Smooth muscle cell (in vitro differentiated cells): ENCODE measurements around the gene HSF2BP. TPM values are rescaled to one million over a fixed set of nuclear protein-coding genes. Genes with fewer than 3 reads are reported as not detected.
"Not testable (repeated sequence)": the region's sequence is repeated elsewhere in the genome, so short reads cannot be mapped to it uniquely, and the experiment has no call there.

Experiments used
- DNase-seq: peaks from one replicate; lab custom pipeline; 2025; ENCODE audit not compliant: unreplicated experiment; lab: John Stamatoyannopoulos, UW
- H2AFZ ChIP-seq: fragments of 200-600 bp; sonication (generic); 2 replicates; pipeline ENCODE4 v1.6.0; 2016; ENCODE audit warnings: antibody characterized with exemption, low read depth, mild to moderate bottlenecking
- H3F3A ChIP-seq: fragments of 200-600 bp; sonication (generic); 2 replicates; pipeline ENCODE4 v1.6.0; 2017; ENCODE audit warnings: antibody characterized with exemption, low read depth
- H3K27ac ChIP-seq: fragments of 200-600 bp; sonication (generic); 2 replicates; pipeline ENCODE4 v1.5.1; 2016; ENCODE audit warnings: low read depth, mild to moderate bottlenecking
- H3K27me3 ChIP-seq: fragments of 200-600 bp; sonication (generic); 2 replicates; pipeline ENCODE4 v1.6.1; 2016; ENCODE audit warnings: low read depth, mild to moderate bottlenecking
- H3K36me3 ChIP-seq: fragments of 200-600 bp; sonication (generic); 2 replicates; pipeline ENCODE4 v1.5.1; 2016; ENCODE audit warnings: low read depth
- H3K4me1 ChIP-seq: fragments of 200-600 bp; sonication (generic); 2 replicates; pipeline ENCODE4 v1.5.1; 2016; ENCODE audit warnings: low read depth
- H3K4me2 ChIP-seq: fragments of 200-600 bp; sonication (generic); 2 replicates; pipeline ENCODE4 v1.6.0; 2016; ENCODE audit warnings: mild to moderate bottlenecking
- H3K4me3 ChIP-seq: fragments of 200-600 bp; sonication (generic); 2 replicates; pipeline ENCODE4 v1.5.1; 2016; ENCODE audit warnings: mild to moderate bottlenecking
- H3K79me2 ChIP-seq: fragments of 200-600 bp; sonication (generic); 2 replicates; pipeline ENCODE4 v1.6.0; 2016; ENCODE audit warnings: low read depth, mild to moderate bottlenecking
- H3K9ac ChIP-seq: fragments of 200-600 bp; sonication (generic); 2 replicates; pipeline ENCODE4 v1.6.0; 2016; ENCODE audit warnings: low read depth
- H3K9me3 ChIP-seq: fragments of 200-600 bp; sonication (generic); replicated peaks from 2 replicates; pipeline ENCODE4 v1.5.1; 2016; ENCODE audit warnings: low read depth
- H4K20me1 ChIP-seq: fragments of 200-600 bp; sonication (generic); 2 replicates; pipeline ENCODE4 v1.6.0; 2016; ENCODE audit warnings: low read depth
- WGBS: methylation state at CpG from one replicate; pipeline ENCODE4 v1.1.7; 2016; ENCODE audit warnings: low lambda C conversion rate; 5-methylcytosine and 5-hydroxymethylcytosine counted together
- polyA plus RNA-seq: library from polyadenylated mRNA; unstranded; fragments of >200 nt; fragmentation: Nextera tagmentation; extraction: Ambion mirVana; gene quantifications from 2 replicates; pipeline ENCODE4 v1.2.1, GENCODE V29; 2016
- total RNA-seq: library from RNA; depleted of rRNA; stranded (reverse); fragments of >200 nt; gene quantifications from 2 replicates; pipeline ENCODE4 v1.2.3, GENCODE V29; 2014
- TF ChIP-seq, protein P1 (sequence below): fragments of 200-600 bp; sonication (generic); IDR thresholded peaks from 2 replicates; pipeline ENCODE4 v1.5.1; 2017; ENCODE audit warnings: borderline replicate concordance, mild to moderate bottlenecking, antibody characterized with exemption; ENCODE audit not compliant: insufficient read depth, poor library complexity, severe bottlenecking

Gene HSF2BP
- total and polyA plus RNA-seq, 2 experiments from 2014 or later, result 0.97 to 1.9 TPM

DNA sequence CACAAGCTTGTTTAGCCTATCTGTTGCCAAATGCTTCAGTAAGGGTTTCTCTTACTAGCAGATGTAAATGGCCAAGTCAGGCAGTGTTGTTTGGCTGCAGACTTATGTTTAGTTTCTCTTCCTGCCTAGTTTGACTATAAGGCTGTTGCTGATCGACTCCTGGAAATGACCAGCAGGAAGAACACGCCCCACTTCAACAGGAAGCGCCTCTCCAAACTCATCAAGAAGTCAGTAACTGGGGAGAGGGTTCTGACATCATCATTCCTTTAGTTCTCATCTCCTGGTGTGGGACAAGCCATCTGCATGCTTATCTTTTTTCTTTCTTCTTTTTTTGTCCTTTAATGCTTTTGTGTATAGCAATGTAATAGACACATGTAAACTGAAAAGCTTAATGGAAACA lies 25.1 kb upstream of the HSF2BP start:
- Histone ChIP-seq H3K4me3 (no peak overlapping the region), H3K9ac (no peak overlapping the region), H3K4me1 (no peaks in the 10 kb centered on the region), H2AFZ (no peak overlapping the region), H3K27ac (no peak overlapping the region), H3K79me2 (peaks cover 15% of the 10 kb centered on the region), H3K9me3 (no peaks in the 10 kb centered on the region), H3K36me3 (no peaks in the 10 kb centered on the region), H4K20me1 (no peaks in the 10 kb centered on the region), H3K27me3 (no peaks in the 10 kb centered on the region), H3F3A (no peaks in the 10 kb centered on the region), H3K4me2 (no peak overlapping the region)
- no peak for DNase-seq
- 100% methylated on average over 3 of the region's 3 CpGs for WGBS
- TF ChIP-seq, protein P1, sequence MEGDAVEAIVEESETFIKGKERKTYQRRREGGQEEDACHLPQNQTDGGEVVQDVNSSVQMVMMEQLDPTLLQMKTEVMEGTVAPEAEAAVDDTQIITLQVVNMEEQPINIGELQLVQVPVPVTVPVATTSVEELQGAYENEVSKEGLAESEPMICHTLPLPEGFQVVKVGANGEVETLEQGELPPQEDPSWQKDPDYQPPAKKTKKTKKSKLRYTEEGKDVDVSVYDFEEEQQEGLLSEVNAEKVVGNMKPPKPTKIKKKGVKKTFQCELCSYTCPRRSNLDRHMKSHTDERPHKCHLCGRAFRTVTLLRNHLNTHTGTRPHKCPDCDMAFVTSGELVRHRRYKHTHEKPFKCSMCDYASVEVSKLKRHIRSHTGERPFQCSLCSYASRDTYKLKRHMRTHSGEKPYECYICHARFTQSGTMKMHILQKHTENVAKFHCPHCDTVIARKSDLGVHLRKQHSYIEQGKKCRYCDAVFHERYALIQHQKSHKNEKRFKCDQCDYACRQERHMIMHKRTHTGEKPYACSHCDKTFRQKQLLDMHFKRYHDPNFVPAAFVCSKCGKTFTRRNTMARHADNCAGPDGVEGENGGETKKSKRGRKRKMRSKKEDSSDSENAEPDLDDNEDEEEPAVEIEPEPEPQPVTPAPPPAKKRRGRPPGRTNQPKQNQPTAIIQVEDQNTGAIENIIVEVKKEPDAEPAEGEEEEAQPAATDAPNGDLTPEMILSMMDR, result no peak

DNA sequence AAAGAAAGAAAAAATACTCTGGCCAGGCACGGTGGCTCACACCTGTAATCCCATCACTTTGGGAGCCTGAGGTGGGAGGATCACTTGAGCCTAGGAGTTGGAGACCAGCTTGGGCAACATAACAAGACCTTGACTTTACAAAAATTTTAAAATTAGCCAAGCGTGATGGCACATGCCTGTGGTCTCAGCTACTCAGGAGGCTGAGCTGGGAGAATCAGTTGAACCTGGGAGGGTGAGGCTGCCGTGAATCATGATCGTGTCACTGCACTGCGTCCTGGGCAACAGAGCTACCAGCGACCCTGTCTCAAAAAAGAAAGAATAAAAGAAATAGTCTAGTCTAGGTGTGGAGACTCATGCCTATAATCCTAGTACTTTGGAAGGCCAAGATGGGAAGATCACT lies 22.4 kb upstream of the HSF2BP start:
- no peak overlapping the region for H3K9ac ChIP-seq
- no peaks in the 10 kb centered on the region for H3K9me3 ChIP-seq
- no peaks in the 10 kb centered on the region for H4K20me1 ChIP-seq
- H3K27me3 ChIP-seq, result no peaks in the 10 kb centered on the region
- WGBS, result 89% methylated on average over 6 of the region's 6 CpGs
- no peak overlapping the region for H3K4me3 ChIP-seq
- no peak overlapping the region for H3K4me2 ChIP-seq
- H3F3A ChIP-seq, result no peaks in the 10 kb centered on the region
- TF ChIP-seq, protein P1, result no peak
- no peaks in the 10 kb centered on the region for H3K36me3 ChIP-seq
- H2AFZ ChIP-seq, result no peak overlapping the region
- DNase-seq, result no peak
- peaks cover 23% of the 10 kb centered on the region for H3K79me2 ChIP-seq
- no peaks in the 10 kb centered on the region for H3K4me1 ChIP-seq
- no peak overlapping the region for H3K27ac ChIP-seq

DNA sequence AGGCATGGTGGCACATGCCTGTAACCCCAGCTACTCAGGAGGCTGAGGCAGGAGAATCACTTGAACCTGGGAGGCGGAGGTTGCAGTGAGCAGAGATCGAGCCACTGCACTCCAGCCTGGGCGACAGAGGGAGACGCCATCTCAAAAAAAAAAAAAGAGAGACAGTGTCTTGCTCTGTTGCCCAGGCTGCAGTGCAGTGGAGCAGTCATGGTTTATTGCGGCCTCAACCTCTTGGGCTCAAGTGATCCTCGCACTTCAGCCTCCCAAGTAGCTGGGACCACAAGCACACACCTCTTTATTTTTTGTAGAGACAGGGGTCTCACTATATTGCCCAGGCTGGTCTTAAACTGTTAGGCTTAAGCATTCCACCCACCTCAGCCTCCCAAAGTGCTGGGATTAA lies 21.1 kb upstream of the HSF2BP start:
- 100% methylated on average over 3 of the region's 6 CpGs for WGBS
- H3K9me3 ChIP-seq, H3K4me3 ChIP-seq, H3K4me2 ChIP-seq, H4K20me1 ChIP-seq, H3K27me3 ChIP-seq, H3K27ac ChIP-seq, H3F3A ChIP-seq, H3K9ac ChIP-seq, DNase-seq, H2AFZ ChIP-seq, H3K36me3 ChIP-seq, H3K4me1 ChIP-seq: not testable (repeated sequence)
- peaks cover 23% of the 10 kb centered on the region for H3K79me2 ChIP-seq

DNA sequence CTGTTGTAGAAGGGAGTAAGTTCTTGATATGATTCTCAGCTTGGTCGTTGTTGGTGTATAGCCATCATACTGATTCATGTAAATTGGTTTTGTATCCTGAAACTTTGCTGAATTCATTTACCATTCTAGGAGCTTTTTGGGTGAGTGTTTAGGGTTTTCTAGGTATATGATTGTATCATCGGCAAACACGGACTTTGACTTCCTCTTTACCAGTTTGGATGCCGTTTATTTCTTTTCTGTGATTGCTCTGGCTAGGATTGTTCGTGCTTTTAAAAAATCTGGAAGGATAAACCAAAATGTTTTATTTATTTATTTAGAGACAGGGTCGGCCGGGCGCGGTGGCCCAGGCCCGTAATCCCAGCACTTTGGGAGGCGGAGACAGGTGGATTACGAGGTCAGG lies 20.7 kb upstream of the HSF2BP start:
- Histone ChIP-seq H3K9ac (no peak overlapping the region), H3K4me1 (no peaks in the 10 kb centered on the region), H3K27me3 (no peaks in the 10 kb centered on the region), H3F3A (no peaks in the 10 kb centered on the region), H3K36me3 (no peaks in the 10 kb centered on the region), H3K27ac (no peak overlapping the region), H3K79me2 (peaks cover 23% of the 10 kb centered on the region), H3K4me3 (no peak overlapping the region), H3K9me3 (no peaks in the 10 kb centered on the region), H4K20me1 (no peaks in the 10 kb centered on the region), H2AFZ (no peak overlapping the region), H3K4me2 (no peak overlapping the region)
- TF ChIP-seq, protein P1, result no peak
- no peak for DNase-seq
- 97% methylated on average over 12 of the region's 12 CpGs for WGBS
